A549 (cell line): Measurements from ENCODE around the gene GLP2R. TPM values are rescaled to one million over a fixed set of nuclear protein-coding genes. Genes with fewer than 3 reads are reported as not detected.

Experiments
- ATAC-seq, 2 experiments: fragments of 200-7000 bp in 1 of 2; fragments of >200 bp in 1 of 2; cut with Nextera tagmentation in 1 of 2; cut with Tn5 transposase in 1 of 2; 3 replicates each; pipeline versions ENCODE4 v1.8.0 to v1.9.1; 2018 to 2020; ENCODE audit warnings: mild to moderate bottlenecking in 1 of 2, moderate library complexity in 1 of 2
- CTCF ChIA-PET: fragments of 300-600 bp; sonication (Branson Sonifier 250); formaldehyde crosslinking; extraction: SDS; loops from one replicate; lab custom pipeline; 2021; ENCODE audit warnings: antibody characterized with exemption, inconsistent platforms; lab: Yijun Ruan, JAX
- POLR2A ChIA-PET: fragments of 350-600 bp; formaldehyde crosslinking; extraction: SDS; loops from one replicate; lab custom pipeline; 2021; ENCODE audit warnings: antibody characterized with exemption, inconsistent platforms; lab: Yijun Ruan, JAX
- DNase-seq, 2 experiments: peaks; one replicate each; pipeline versions ENCODE4 v3.0.0 to v3.0.0-alpha.2; 2011 to 2016; ENCODE audit warnings: low read depth in 1 of 2, low spot score in 1 of 2
- FAIRE-seq: peaks from 2 replicates; lab custom pipeline; 2011; peaks lifted over from hg19 to GRCh38; lab: Jason Lieb, UNC
- H3K27ac ChIP-seq, 2 experiments: fragments of >200 bp; sonication (Bioruptor Twin); formaldehyde crosslinking; 3 replicates each; pipeline ENCODE4 v1.5.1; 2016 to 2017
- H3K4me1 ChIP-seq: fragments of >200 bp; sonication (Bioruptor Twin); formaldehyde crosslinking; 3 replicates; pipeline ENCODE4 v1.6.1; 2016
- H3K4me2 ChIP-seq: fragments of >200 bp; sonication (Bioruptor Twin); formaldehyde crosslinking; 3 replicates; pipeline ENCODE4 v1.6.1; 2016
- H3K4me3 ChIP-seq: fragments of >200 bp; sonication (Bioruptor Twin); formaldehyde crosslinking; 3 replicates; pipeline ENCODE4 v1.5.1; 2016
- H3K9me3 ChIP-seq: fragments of >200 bp; sonication (Bioruptor Twin); formaldehyde crosslinking; 3 replicates; pipeline ENCODE4 v1.6.1; 2016
- BHLHE40 ChIP-seq: IDR thresholded peaks from 2 replicates; pipeline ENCODE4 v1.6.1; 2012; ENCODE audit warnings: low read depth, low read length, inconsistent platforms
- CEBPB ChIP-seq, 2 experiments: fragments of >200 bp in 1 of 2; sonication (Bioruptor Twin) in 1 of 2; formaldehyde crosslinking in 1 of 2; IDR thresholded peaks; 2 replicates each; pipeline ENCODE4 v1.6.1; 2012 to 2016
- CHD4 ChIP-seq: fragments of 200-600 bp; sonication (generic); IDR thresholded peaks from 2 replicates; pipeline ENCODE4 v1.6.1; 2016; ENCODE audit warnings: antibody characterized with exemption, mild to moderate bottlenecking, borderline replicate concordance
- EHMT2 ChIP-seq: fragments of 200-600 bp; sonication (generic); IDR thresholded peaks from 2 replicates; pipeline ENCODE4 v1.6.1; 2016; ENCODE audit warnings: antibody characterized with exemption, low read depth, mild to moderate bottlenecking, moderate library complexity
- ESRRA ChIP-seq: fragments of 150-350 bp; IDR thresholded peaks from 2 replicates; pipeline ENCODE4 v1.6.1; 2014; ENCODE audit warnings: mild to moderate bottlenecking, low read length, borderline replicate concordance
- GATA3 ChIP-seq: IDR thresholded peaks from 2 replicates; pipeline ENCODE4 v1.6.1; 2012; ENCODE audit warnings: borderline replicate concordance
- KDM5A ChIP-seq: fragments of 200-600 bp; sonication (generic); IDR thresholded peaks from 2 replicates; pipeline ENCODE4 v1.6.1; 2016; ENCODE audit warnings: antibody characterized with exemption, mild to moderate bottlenecking
- MAFK ChIP-seq: fragments of 450-650 bp; IDR thresholded peaks from 2 replicates; pipeline ENCODE4 v1.6.1; 2014; ENCODE audit not compliant: partially characterized antibody
- MYC ChIP-seq: IDR thresholded peaks from 2 replicates; pipeline ENCODE4 v1.6.1; 2012; ENCODE audit warnings: mild to moderate bottlenecking, inconsistent platforms, low read length, improper control_type of control experiment, borderline replicate concordance
- POLR2A ChIP-seq: IDR thresholded peaks from 2 replicates; pipeline ENCODE4 v1.6.1; 2012; ENCODE audit warnings: mild to moderate bottlenecking, low read length
- POLR2AphosphoS2 ChIP-seq: conservative IDR thresholded peaks from 2 replicates; pipeline ENCODE4 v1.6.1; 2012; ENCODE audit warnings: low read length, improper control_type of control experiment, inconsistent platforms
- RCOR1 ChIP-seq: fragments of 150-350 bp; IDR thresholded peaks from 2 replicates; pipeline ENCODE4 v1.6.1; 2014; ENCODE audit warnings: antibody characterized with exemption, low read length, low read depth
- RFX5 ChIP-seq: fragments of 450-650 bp; IDR thresholded peaks from 2 replicates; pipeline ENCODE4 v1.7.1; 2014; ENCODE audit warnings: antibody characterized with exemption, mild to moderate bottlenecking, moderate library complexity
- TFCP2L1 ChIP-seq: fragments of 250-450 bp; sonication (Bioruptor Pico); IDR thresholded peaks from 2 replicates; pipeline ENCODE4 v1.5.0; 2021; ENCODE audit warnings: mild to moderate bottlenecking
- USF2 ChIP-seq: fragments of 450-650 bp; IDR thresholded peaks from 2 replicates; pipeline ENCODE4 v1.6.1; 2014; ENCODE audit warnings: antibody characterized with exemption
- ZC3H11A ChIP-seq: fragments of 450-650 bp; IDR thresholded peaks from 2 replicates; pipeline ENCODE4 v1.6.1; 2014; ENCODE audit warnings: antibody characterized with exemption, mild to moderate bottlenecking
- WGBS: methylation state at CpG from one replicate; pipeline ENCODE4 v1.1.6; 2017; ENCODE audit errors: missing lambda C conversion rate; 5-methylcytosine and 5-hydroxymethylcytosine counted together
- polyA plus RNA-seq, 4 experiments: library from polyadenylated mRNA; depleted of rRNA in 3 of 4; stranded (reverse); fragments of >200 nt; fragmentation: RNase III in 1 of 4; extraction: RNeasy Plus Mini Kit Qiagen cat#74134 plus additional on column Dnase treatment in 1 of 4; gene quantifications; 2 replicates in 3 of 4; 3 replicates in 1 of 4; pipeline ENCODE4 v1.2.3, GENCODE V29; 2011 to 2017
- TF ChIP-seq, protein P1 (sequence below): IDR thresholded peaks from 2 replicates; pipeline ENCODE4 v1.6.1; 2012

The GLP2R gene
- polyA plus RNA-seq, 2 of the 4 experiments (the other 2 are of a cell fraction) = 27.9 to 48.7 TPM

GRCh38 chr17:9829343-9829742, 3.6 kb downstream of the GLP2R start:
- no peak for ATAC-seq
- Histone ChIP-seq H3K27ac (peak overlapping the region; percentile 72 to 97; a peak in 5 of 6 replicates), H3K4me3 (no peak overlapping the region)
- TF ChIP-seq CHD4 = no peak
- no peak for TF ChIP-seq RFX5
- TF ChIP-seq TFCP2L1 (CRISPR knock-in tag) = no peak
- no peak for TF ChIP-seq MYC
- TF ChIP-seq USF2 = no peak
- TF ChIP-seq KDM5A = no peak
- no peak for TF ChIP-seq EHMT2
- TF ChIP-seq, all 56 proteins: peak for 0
- DNase-seq = no peak
- Histone ChIP-seq H3K9me3 (peaks cover 9% of the 10 kb centered on the region; the same call in 2 of the 3 replicates), H3K4me1 (peaks cover 27% of the 10 kb centered on the region), H3K4me2 (no peak overlapping the region)
- 87% methylated on average over 2 of the region's 2 CpGs for WGBS
- no peak for FAIRE-seq
- POLR2A ChIA-PET = no interaction called here
- CTCF ChIA-PET = interaction anchor here (1.7 to 2.1 kb wide), 2 partner anchors 8 to 27 kb away, joined by 4 to 5 read pairs; no protein-coding TSS in a partner anchor

GRCh38 chr17:9830711-9831110, 5.0 kb downstream of the GLP2R start:
- Histone ChIP-seq H3K27ac (peak overlapping the region; percentile 96 to 97), H3K4me2 (no peak overlapping the region), H3K4me1 (peaks cover 30% of the 10 kb centered on the region), H3K4me3 (no peak overlapping the region), H3K9me3 (peaks cover 13% of the 10 kb centered on the region; the same call in 2 of the 3 replicates)
- TF ChIP-seq RCOR1 (no peak), RFX5 (no peak), CEBPB (IDR thresholded peaks at IDR 0.05) (peak in 1 of 2 experiments; percentile 41; a peak in 1 of 4 replicates), GATA3 (no peak)
- ChIA-PET CTCF (interaction anchor here (1.0 to 3.3 kb wide), 7 partner anchors 9 to 99 kb away, joined by 3 to 20 read pairs (median 5); partner anchors contain the start of gene GSG1L2), POLR2A (interaction anchor here (1.9 kb wide), 1 partner anchor 12 kb away, joined by 5 read pairs; no protein-coding TSS in a partner anchor)
- FAIRE-seq = peak; percentile 18
- no peak for DNase-seq
- WGBS = 93% methylated on average over 2 of the region's 2 CpGs
- ATAC-seq = no peak

DNA sequence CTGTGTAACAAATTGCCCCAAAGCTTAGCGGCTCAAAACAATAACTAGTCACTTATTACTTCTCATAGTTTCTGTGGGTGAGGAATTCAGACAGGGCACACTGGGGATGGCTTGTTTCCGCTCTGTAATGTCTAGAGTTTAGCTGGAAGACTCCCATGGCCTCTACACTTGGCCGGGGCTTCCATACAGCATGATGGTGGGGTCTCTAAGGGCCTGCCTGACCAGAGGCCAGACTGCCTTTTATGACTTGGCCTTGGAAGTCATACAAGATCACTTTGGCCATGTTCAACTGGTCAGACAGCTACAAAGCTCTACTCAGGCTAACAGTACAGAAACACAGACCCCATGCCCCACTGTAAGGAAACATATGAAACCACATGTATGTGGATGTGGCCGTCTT, 8.2 kb downstream of the GLP2R start:
- Histone ChIP-seq H3K9me3 (peaks cover 13% of the 10 kb centered on the region; the same call in 2 of the 3 replicates), H3K27ac (peak overlapping the region; percentile 96 to 97), H3K4me2 (no peak overlapping the region), H3K4me3 (no peak overlapping the region), H3K4me1 (peaks cover 53% of the 10 kb centered on the region)
- WGBS = 93% methylated on average over 4 of the region's 4 CpGs
- ChIA-PET CTCF (interaction anchor here (1.0 to 10.4 kb wide), 5 partner anchors 9 to 105 kb away, joined by 3 to 101 read pairs (median 6); no protein-coding TSS in a partner anchor), POLR2A (no interaction called here)
- FAIRE-seq (no peak), DNase-seq (no peak), ATAC-seq (no peak)
- TF ChIP-seq BHLHE40 (no peak), ESRRA (no peak), POLR2AphosphoS2 (no peak), CEBPB (IDR thresholded peaks at IDR 0.05) (no peak), MAFK (no peak), ZC3H11A (no peak), POLR2A (no peak)
- TF ChIP-seq, protein P1, sequence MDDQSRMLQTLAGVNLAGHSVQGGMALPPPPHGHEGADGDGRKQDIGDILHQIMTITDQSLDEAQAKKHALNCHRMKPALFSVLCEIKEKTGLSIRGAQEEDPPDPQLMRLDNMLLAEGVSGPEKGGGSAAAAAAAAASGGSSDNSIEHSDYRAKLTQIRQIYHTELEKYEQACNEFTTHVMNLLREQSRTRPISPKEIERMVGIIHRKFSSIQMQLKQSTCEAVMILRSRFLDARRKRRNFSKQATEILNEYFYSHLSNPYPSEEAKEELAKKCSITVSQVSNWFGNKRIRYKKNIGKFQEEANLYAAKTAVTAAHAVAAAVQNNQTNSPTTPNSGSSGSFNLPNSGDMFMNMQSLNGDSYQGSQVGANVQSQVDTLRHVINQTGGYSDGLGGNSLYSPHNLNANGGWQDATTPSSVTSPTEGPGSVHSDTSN = no peak
